Stimulated activated CD8-positive, alpha-beta memory T cell treated with anti-CD3 and anti-CD28 coated beads, Interleukin-15, amount 100 ng/mL, for 48 hours (primary cell): ENCODE data around the gene MEIOC.
"Not testable (repeated sequence)": the region's sequence is repeated elsewhere in the genome, so short reads cannot be mapped to it uniquely, and the experiment has no call there.

Experiments used
- DNase-seq, 2 donors: peaks; one replicate each; pipeline ENCODE4 v3.0.0-alpha.2; 2020; ENCODE audit warnings: low read depth in 2 of 2

MEIOC gene

DNA sequence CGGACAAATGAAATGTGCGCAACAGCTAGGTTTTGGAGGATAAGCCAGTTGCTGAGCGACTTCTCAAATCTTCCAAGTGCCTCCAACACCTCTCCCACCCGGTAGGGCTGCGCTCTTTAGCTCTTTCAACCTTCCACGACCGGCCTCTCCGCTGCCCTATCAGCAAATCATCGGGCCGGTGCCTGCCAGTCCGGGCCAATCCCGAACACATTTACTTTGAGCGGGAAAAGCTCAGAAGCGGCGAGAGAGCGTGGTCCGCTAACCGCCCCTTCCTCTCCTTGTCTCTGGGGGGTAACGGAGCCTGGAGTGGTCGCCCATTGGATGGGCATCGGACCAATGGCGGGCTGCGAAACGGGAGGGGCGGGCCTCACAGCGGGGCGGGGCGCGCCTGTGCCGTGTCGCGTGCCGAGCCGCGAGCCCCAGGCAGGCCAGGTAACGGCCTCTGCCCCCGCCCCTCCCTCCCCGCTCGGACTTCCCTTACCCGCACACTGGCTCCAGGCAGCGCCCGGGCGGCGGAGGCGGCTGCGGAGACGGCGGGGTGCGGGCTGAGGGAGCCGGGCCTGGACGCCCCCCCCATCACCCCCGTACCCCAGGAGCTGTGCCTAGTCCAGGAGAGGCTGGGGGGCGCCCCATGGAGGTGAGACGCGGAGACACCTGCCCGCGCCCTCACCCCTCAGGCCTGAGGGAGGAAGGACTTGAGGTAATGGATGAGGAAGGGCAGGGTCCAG is at the start of gene MEIOC:
MEIOC (plus strand) TSS at position 486 of the 728 bp plus-strand sequence; CDS start at position 632, 146 bp downstream.
- peak; percentile 10 to 43 for DNase-seq

DNA sequence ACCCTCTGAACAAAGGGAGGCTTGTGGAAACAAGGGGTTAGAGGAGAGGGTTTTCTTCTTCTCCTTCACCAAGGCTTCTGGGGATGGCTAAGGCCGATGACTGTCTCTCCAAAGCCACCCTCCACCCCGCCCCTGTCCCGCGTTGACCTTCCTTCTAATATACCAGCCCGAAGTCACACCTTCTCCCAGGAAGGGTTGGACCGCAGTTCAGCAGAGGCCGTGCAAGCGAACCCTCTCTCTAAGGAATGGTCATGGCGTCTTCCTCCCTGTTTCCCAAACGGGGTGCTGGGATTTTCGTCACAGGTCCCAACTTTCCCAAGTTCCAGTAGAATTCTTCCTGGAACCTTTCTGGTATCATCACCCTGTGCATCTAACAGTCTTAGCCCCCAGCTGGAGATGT is 49.6 kb upstream of the MEIOC start:
- DNase-seq = no peak

DNA sequence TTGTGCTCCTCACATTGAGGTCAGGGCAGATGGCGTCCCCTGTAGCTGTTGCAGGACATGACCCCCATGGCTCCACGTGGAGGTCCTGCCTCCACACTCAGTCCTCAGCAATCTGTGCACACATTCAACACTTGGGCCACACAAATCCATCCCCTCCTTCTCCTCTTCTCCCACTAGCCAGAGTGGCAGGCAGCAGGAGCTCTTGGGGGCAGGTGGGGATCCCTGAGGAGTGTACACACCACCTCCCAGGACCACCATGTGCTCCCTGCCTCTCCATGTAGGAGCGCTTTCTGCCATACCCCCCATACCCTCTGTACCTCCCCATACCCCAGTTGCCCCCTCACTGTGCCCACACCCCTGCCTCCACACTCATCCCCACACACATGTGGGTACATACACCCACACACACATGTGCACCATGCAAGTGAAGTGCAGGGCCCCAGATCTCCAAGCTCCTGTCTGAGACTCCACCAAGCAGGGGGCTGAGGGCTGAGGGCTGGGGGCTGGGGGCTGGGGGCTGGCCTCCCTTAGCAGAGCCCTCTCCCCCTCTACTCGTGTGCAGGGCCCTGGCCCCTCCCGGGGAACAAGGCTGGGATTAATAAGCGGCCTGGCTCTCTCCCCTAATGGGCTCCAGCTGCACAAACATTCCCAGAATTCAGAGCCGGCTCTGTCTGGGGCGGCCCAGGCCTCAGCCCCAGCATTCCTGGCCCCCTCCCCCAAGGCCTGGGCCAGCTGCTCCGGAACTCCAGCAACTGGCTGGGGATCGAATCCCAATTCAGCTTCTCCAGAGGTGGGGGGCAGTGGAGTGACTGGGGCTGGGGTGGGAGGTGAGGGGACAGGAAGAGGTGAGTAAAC is 48.2 kb upstream of the MEIOC start:
- no peak for DNase-seq

DNA sequence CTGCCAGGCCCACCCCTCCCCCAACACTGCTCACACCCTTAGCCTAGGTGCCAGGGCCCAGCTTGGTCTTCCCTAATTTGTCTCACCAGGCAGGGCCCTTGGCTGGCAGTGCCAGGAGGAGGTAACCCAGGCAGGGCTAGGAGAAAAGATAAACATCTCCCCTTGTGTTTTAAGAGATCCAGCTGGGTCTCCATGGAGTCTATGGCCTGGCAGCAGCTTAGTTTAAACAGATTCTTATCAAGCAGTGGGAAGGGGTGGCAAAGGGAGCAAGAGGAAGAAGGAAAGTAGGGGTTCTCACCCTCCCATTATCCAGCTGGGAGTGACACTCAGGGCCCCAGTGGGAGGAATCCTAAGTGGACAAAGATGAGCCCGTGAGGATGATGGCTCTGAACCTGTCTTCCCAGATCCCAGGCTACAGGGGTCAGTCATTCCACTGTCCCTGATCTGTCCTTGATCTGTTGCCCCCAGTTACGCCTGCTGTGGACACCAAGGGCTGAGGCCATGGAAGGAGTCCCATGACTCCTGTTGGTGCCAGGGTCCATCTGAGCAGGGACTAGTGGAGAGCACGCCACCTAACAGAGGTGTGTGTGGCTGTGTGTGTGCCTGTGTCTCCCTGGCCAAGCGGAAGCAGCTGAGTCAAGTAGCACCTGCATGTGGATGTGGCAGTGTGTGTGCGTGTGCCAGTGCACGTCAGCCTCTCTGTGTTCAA is 47.4 kb upstream of the MEIOC start:
- no peak for DNase-seq

GRCh38 chr17:44610331-44610730 is 45.9 kb upstream of the MEIOC start:
- no peak for DNase-seq

GRCh38 chr17:44610871-44611270 is 45.4 kb upstream of the MEIOC start:
- DNase-seq = no peak

GRCh38 chr17:44614862-44615261 is 41.4 kb upstream of the MEIOC start:
- no peak for DNase-seq

DNA sequence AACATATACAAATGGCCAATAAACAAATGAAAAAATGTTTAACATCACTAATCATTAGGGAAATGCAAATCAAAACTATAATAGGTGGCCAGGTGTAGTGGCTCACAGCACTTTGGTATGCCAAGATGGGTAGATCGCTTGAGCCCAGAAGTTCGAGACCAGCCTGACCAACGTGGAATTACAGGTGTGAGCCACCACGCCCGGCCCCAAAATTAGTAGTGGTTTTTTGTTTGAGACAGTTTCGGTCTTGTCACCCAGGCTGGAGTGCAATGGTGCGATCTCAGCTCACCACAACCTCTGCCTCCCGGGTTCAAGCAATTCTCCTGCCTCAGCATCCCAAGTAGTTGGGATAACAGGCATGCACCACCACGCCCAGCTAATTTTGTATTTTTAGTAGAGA is 37.6 kb upstream of the MEIOC start:
- DNase-seq = not testable (repeated sequence)

GRCh38 chr17:44623070-44623725 is 33.1 kb upstream of the MEIOC start:
- no peak for DNase-seq

DNA sequence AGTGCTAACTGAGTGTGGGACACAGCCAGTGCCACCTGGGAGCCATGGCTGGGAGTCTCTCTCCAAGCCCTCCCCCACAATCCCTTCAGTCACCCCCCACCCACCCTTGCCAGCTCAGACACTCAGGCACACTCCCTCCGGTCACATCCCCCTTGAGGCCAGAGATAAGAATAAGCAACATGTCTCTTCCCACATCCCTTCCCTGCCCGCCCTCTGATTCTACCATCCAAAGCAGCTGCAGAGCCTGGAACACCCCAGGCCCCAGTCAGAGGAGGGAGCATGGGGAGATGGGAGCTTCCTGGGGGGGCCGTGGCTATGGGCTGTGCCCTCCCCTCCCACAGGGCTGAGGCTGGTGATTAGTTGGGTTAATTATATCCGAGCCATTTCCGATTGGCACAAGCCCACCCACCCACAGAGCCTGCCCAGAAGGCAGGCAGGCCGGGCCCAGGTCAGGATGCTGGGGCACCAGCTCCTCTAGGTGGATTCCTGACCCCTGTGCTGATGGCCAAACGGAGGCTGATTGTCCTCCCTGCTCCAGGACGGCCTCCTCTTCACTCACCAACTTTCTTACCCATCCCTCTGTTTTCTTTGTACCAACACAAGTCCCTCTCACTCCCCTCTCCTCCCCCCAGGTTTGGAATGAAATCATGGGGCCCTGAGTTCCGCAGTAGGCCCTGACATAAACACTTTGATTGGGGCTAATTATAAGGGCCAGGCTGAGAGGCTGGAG is 28.6 kb upstream of the MEIOC start:
- DNase-seq = no peak

- DNase-seq = no peak
Measured at GRCh38 chr17:44628243-44629188, 27.8 kb upstream of the MEIOC start.

- no peak for DNase-seq
Measured at GRCh38 chr17:44629314-44629713, 27.0 kb upstream of the MEIOC start.

- no peak for DNase-seq
Measured at GRCh38 chr17:44630703-44631102, 25.6 kb upstream of the MEIOC start.

- no peak for DNase-seq
Measured at GRCh38 chr17:44633998-44634397, 22.3 kb upstream of the MEIOC start.

DNA sequence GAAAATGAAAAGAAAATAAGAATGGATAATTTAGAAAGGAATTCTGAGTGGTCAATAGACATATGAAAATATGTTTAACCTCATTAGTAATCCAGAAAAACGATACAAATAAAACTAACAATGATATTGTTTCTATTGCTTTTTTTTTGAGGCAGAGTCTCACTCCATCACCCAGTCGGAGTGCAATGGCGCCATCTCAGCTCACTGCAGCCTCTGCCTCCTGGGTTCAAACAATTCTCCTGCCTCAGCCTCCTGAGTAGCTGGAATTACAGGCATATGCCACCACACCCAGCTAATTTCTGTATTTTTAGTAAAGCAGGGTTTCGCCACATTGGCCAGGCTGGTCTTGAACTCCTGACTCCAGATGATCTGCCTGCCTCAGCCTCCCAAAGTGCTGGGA is 21.9 kb upstream of the MEIOC start:
- not testable (repeated sequence) for DNase-seq

DNA sequence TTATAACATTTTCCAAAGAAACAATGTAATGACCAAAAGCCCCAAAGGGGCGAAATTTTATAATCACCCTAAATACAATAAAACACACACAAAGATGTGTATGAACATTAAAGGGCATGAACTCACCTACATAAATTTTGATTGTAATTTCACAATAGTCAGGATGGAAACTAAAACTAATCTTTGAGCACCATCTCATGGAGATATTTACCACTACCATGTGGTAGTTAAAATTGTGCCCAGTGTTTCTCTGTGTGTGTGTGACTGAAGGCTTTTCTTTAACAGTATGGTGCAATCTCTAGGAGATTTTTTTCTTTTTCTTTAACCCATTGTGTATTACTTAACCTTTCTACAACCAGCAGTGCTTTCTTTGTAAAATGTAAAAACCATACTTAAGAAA is 19.7 kb upstream of the MEIOC start:
- DNase-seq = no peak

GRCh38 chr17:44637066-44637465 is 19.2 kb upstream of the MEIOC start:
- no peak for DNase-seq

DNA sequence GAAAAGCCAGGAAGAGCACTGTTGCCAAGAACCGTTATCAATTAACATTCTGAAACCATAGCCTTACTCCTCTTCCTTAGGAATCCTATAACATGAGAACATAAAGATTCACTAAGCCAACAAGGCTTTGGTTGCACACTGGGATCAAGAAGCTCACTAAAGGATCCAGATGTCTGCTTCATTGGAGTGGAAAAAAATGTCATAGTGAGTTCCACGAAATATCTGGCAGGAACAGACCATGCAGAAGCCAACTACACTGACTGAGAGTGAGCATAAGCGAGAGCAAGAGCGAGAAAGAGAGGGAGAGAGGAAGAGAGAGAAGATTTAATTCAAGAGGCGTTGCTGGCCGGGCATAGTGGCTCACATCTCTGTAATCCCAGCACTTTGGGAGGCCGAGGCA is 13.4 kb upstream of the MEIOC start:
- no peak for DNase-seq

DNA sequence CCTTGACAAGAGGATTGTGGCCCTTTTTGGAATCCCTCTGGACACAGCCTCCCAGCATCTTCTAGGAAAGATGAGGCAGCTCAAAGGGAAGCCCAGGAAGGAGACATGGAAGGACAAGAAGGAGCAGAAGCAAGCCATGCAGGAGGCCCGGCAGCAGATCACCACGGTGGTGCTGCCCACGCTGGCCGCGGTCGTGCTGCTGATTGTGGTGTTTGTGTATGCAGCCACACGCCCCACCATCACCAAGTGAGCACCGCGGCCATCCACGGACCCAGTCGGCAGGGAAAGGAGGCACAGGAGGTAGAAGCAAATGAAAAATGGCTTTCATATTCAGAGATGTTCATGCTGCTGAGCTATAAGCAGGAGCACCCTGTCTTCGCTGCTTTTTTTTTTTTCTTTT is 10.9 kb upstream of the MEIOC start:
- DNase-seq = no peak

DNA sequence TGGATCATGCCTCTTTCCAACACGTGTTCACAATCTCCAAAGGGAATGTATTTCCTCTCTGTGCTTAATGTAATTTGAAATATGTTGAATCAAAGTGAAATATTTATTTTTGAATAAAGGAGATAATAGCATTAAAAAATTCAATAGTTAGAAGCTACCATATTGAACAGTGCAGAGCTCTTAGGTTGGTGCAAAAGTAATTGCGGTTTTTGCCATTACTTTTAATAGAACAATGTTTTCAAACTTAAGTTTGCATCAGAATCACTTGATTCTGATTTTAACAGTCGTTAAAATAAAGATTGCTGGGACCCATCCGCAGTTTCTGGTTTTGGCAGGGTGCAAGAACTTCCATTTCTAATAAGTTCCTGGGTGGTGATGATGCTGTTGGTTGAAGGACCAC is 10.0 kb upstream of the MEIOC start:
- DNase-seq = no peak
